MM.1S (cell line): ENCODE results near the gene LRRK1.

Experiments used
- DNase-seq: peaks from one replicate; pipeline ENCODE4 v3.0.0-alpha.2; 2015
- H2AFZ ChIP-seq: fragments of 300-600 bp; sonication (generic); 2 replicates; pipeline ENCODE4 v1.6.0; 2016; ENCODE audit warnings: antibody characterized with exemption, low read length
- H3F3A ChIP-seq: fragments of 300-600 bp; sonication (generic); 2 replicates; pipeline ENCODE4 v1.6.1; 2016; ENCODE audit warnings: mild to moderate bottlenecking, antibody characterized with exemption, low read length, moderate library complexity, mixed read lengths; ENCODE audit not compliant: insufficient read depth
- H3K27ac ChIP-seq: fragments of 300-600 bp; sonication (generic); 2 replicates; pipeline ENCODE4 v1.5.1; 2016; ENCODE audit warnings: mild to moderate bottlenecking, low read length
- H3K27me3 ChIP-seq: fragments of 300-600 bp; sonication (generic); replicated peaks from 2 replicates; pipeline ENCODE4 v1.6.0; 2016; ENCODE audit warnings: low read length; ENCODE audit not compliant: insufficient read depth
- H3K36me3 ChIP-seq: fragments of 300-600 bp; sonication (generic); replicated peaks from 2 replicates; pipeline ENCODE4 v1.6.1; 2016; ENCODE audit warnings: mild to moderate bottlenecking, low read length, mixed read lengths; ENCODE audit not compliant: insufficient read depth
- H3K4me1 ChIP-seq: fragments of 300-600 bp; sonication (generic); 2 replicates; pipeline ENCODE4 v1.6.1; 2016; ENCODE audit warnings: low read length, mixed read lengths
- H3K4me2 ChIP-seq: fragments of 300-600 bp; sonication (generic); 2 replicates; pipeline ENCODE4 v1.6.0; 2016; ENCODE audit warnings: low read depth, low read length
- H3K4me3 ChIP-seq: fragments of 300-600 bp; sonication (generic); 2 replicates; pipeline ENCODE4 v1.5.1; 2016; ENCODE audit warnings: low read length, mixed read lengths
- H3K79me2 ChIP-seq: fragments of 300-600 bp; sonication (generic); 2 replicates; pipeline ENCODE4 v1.6.1; 2016; ENCODE audit warnings: mixed run types, low read length, mixed read lengths
- H3K9ac ChIP-seq: fragments of 300-600 bp; sonication (generic); 2 replicates; pipeline ENCODE4 v1.6.1; 2016; ENCODE audit warnings: low read length, mixed read lengths
- H3K9me2 ChIP-seq: fragments of 300-600 bp; sonication (generic); replicated peaks from 2 replicates; pipeline ENCODE4 v1.6.1; 2016; ENCODE audit warnings: mild to moderate bottlenecking, low read length, mixed read lengths; ENCODE audit not compliant: insufficient read depth
- H3K9me3 ChIP-seq: fragments of 300-600 bp; sonication (generic); replicated peaks from 2 replicates; pipeline ENCODE4 v1.6.1; 2016; ENCODE audit warnings: mild to moderate bottlenecking, low read length, mixed read lengths; ENCODE audit not compliant: insufficient read depth
- H4K20me1 ChIP-seq: fragments of 300-600 bp; sonication (generic); 2 replicates; pipeline ENCODE4 v1.6.1; 2016; ENCODE audit warnings: mild to moderate bottlenecking, low read length, moderate library complexity, mixed read lengths; ENCODE audit not compliant: insufficient read depth
- EZH2 ChIP-seq: fragments of 300-600 bp; sonication (generic); optimal IDR thresholded peaks from 2 replicates; pipeline ENCODE3; 2017; ENCODE audit warnings: low read depth, mild to moderate bottlenecking, antibody characterized with exemption, low read length, mixed read lengths
- EZH2phosphoT487 ChIP-seq: fragments of 300-600 bp; sonication (generic); IDR thresholded peaks from 2 replicates; pipeline ENCODE4 v1.6.1; 2018; ENCODE audit warnings: antibody characterized with exemption, low read length
- TF ChIP-seq, protein P1 (sequence below): fragments of 300-600 bp; sonication (generic); IDR thresholded peaks from 2 replicates; pipeline ENCODE4 v1.5.1; 2016; ENCODE audit warnings: antibody characterized with exemption, low read length, mixed read lengths

LRRK1 gene

DNA sequence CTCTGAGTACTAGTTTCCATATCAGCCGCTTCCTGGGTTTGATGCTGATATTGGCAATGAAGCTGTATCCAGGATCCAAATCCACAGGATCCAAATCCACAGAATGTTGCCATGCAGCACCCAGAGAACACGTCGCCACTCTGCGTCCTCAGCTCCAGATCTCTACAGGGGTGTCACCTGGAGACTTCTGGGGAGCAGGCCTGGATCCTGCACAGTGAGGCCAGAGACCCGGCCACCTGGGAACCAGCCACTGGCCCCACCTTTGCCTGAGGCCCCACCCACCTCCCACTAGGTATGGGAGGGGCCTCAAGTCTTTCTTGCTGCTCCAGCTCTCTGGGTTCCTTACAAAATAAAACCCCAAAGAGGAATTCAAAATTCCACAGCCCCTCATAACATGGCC, 123.9 kb downstream of the LRRK1 start:
- H4K20me1 ChIP-seq: no peaks in the 10 kb centered on the region
- no peaks in the 10 kb centered on the region for H3K27me3 ChIP-seq
- H3K9me2 ChIP-seq: no peaks in the 10 kb centered on the region
- no peak overlapping the region for H3K4me2 ChIP-seq
- H3K9me3 ChIP-seq: no peaks in the 10 kb centered on the region
- H3F3A ChIP-seq: no peaks in the 10 kb centered on the region
- no peaks in the 10 kb centered on the region for H3K79me2 ChIP-seq
- no peaks in the 10 kb centered on the region for H3K4me1 ChIP-seq
- TF ChIP-seq, protein P1, sequence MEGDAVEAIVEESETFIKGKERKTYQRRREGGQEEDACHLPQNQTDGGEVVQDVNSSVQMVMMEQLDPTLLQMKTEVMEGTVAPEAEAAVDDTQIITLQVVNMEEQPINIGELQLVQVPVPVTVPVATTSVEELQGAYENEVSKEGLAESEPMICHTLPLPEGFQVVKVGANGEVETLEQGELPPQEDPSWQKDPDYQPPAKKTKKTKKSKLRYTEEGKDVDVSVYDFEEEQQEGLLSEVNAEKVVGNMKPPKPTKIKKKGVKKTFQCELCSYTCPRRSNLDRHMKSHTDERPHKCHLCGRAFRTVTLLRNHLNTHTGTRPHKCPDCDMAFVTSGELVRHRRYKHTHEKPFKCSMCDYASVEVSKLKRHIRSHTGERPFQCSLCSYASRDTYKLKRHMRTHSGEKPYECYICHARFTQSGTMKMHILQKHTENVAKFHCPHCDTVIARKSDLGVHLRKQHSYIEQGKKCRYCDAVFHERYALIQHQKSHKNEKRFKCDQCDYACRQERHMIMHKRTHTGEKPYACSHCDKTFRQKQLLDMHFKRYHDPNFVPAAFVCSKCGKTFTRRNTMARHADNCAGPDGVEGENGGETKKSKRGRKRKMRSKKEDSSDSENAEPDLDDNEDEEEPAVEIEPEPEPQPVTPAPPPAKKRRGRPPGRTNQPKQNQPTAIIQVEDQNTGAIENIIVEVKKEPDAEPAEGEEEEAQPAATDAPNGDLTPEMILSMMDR: no peak
- TF ChIP-seq EZH2 (no peak), EZH2phosphoT487 (no peak)
- no peaks in the 10 kb centered on the region for H3K36me3 ChIP-seq
- H3K27ac ChIP-seq: no peak overlapping the region
- no peak overlapping the region for H3K4me3 ChIP-seq
- no peak overlapping the region for H3K9ac ChIP-seq
- no peak for DNase-seq
- no peak overlapping the region for H2AFZ ChIP-seq

DNA sequence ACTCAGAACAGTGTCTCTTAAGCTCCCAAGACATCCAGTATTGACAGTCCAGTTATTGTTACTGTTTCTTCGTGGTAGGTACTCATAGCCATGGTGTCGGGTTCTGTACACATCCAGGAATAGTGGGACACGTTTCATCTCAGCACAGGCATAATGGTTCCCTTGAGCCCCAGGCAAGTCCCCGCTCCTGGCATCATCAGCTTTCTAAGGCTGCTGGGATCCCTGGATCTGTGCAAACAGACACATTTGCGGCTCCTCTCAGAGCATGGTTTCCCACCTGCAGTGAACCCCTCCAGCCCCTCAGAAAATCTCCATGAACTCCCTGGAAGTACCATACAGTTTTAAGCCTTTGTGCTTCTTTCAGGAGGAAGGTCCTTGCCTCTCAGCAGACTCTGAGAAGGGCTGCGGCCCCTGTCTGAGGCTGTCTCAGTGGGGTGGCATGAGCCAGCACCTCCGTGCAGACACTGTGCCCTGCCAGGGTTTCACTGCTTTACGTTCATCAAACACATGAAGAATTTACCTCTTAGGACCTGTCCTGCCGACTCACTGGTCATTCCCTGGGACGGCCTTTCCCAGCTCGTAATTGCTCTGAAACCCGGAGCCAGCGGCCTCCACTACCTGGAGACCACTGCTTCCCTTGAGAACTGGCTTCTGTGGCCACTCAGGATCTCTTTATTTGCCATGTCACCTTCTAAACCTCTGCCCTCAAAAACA, 124.9 kb downstream of the LRRK1 start:
- Histone ChIP-seq H3K4me2 (no peak overlapping the region), H3K36me3 (no peaks in the 10 kb centered on the region), H3K9me2 (no peaks in the 10 kb centered on the region), H3K27ac (no peak overlapping the region), H3K79me2 (no peaks in the 10 kb centered on the region), H3K9ac (no peak overlapping the region), H3K9me3 (no peaks in the 10 kb centered on the region), H2AFZ (no peak overlapping the region), H4K20me1 (no peaks in the 10 kb centered on the region), H3K4me1 (no peaks in the 10 kb centered on the region), H3K27me3 (no peaks in the 10 kb centered on the region), H3K4me3 (no peak overlapping the region), H3F3A (no peaks in the 10 kb centered on the region)
- no peak for DNase-seq
- TF ChIP-seq EZH2phosphoT487 (no peak), EZH2 (no peak)
- TF ChIP-seq, protein P1: no peak

DNA sequence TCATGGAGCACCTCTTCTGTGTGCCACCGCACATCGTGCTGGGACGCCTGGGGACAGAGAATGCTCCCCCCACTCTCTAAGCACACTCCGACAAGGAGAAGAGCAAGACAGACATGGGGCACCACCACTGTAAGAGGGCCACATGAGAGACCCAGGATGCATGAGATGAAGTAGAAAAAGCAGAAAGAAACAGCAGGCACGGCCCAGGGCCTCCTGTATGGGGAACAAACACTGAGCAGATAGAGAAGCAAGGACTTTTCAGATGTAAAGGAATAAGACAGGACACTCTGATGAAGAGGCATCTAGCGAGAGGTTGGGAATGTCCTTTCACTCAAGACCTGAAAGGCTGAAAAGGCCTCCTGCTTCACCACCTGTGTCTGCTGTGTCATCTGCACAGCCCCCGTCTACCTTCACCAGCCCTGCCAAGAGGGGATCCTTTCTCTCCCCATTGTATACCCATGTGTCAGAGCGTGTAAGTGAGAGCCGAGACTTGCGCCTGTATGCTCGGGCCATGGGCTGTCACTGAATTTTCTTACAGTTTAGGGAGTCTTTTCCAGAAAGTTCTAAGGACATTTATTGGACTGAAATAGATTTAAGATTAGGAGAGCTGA, 125.6 kb downstream of the LRRK1 start:
- no peak for DNase-seq
- Histone ChIP-seq H3K27ac (no peak overlapping the region), H3K79me2 (no peaks in the 10 kb centered on the region), H3K4me1 (no peaks in the 10 kb centered on the region), H3F3A (no peaks in the 10 kb centered on the region), H3K9ac (no peak overlapping the region), H3K9me3 (no peaks in the 10 kb centered on the region), H2AFZ (no peak overlapping the region), H3K27me3 (no peaks in the 10 kb centered on the region), H3K4me2 (no peak overlapping the region), H4K20me1 (no peaks in the 10 kb centered on the region), H3K9me2 (no peaks in the 10 kb centered on the region), H3K4me3 (no peak overlapping the region), H3K36me3 (no peaks in the 10 kb centered on the region)
- no peak for TF ChIP-seq EZH2
- TF ChIP-seq, protein P1: no peak
- no peak for TF ChIP-seq EZH2phosphoT487
